ENCODE results near the gene ANGPTL1.

GRCh38 chr1:178874966-178875365 is 4.1 kb upstream of the ANGPTL1 start:
- TF ChIP-seq NRF1 (IDR thresholded peaks at IDR 0.05; ENCODE audit: low read depth, low read length) (no peak), BCL11A (IDR thresholded peaks at IDR 0.05; ENCODE audit: low read depth in 2 of 2, low read length in 2 of 2) (no peak), CTCF (IDR thresholded peaks at IDR 0.05; ENCODE audit: control extremely low read depth in 1 of 3, insufficient read depth in 1 of 3, low read depth in 1 of 3, low read length in 3 of 3) (no peak), MAX (IDR thresholded peaks at IDR 0.05) (no peak), CTBP2 (IDR thresholded peaks at IDR 0.05; ENCODE audit: borderline replicate concordance, insufficient read depth, insufficient read length, low read length) (no peak), POLR2A (IDR thresholded peaks at IDR 0.05; ENCODE audit: control extremely low read depth in 1 of 2, low read depth in 2 of 2, low read length in 2 of 2) (no peak), RNF2 (IDR thresholded peaks at IDR 0.05; ENCODE audit: borderline replicate concordance, low read depth, low read length, missing control alignments, poor library complexity, severe bottlenecking) (no peak), SP1 (IDR thresholded peaks at IDR 0.05; ENCODE audit: low read depth, low read length) (no peak)

Data from H1 (cell line).